GM19035 (cell line): ENCODE measurements around the gene CCDC33.

ENCODE experiments used
- ATAC-seq: cut with Tn5 transposase; IDR thresholded peaks from one replicate; pipeline ENCODE4 v1.9.1; 2021; ENCODE audit not compliant: unreplicated experiment

The CCDC33 gene

GRCh38 chr15:74278207-74278606, 42.1 kb downstream of the CCDC33 start:
- ATAC-seq = no peak

GRCh38 chr15:74281147-74282133, 45.3 kb downstream of the CCDC33 start:
- ATAC-seq = no peak

GRCh38 chr15:74283368-74283767, 47.2 kb downstream of the CCDC33 start:
- no peak for ATAC-seq

GRCh38 chr15:74289671-74290070, 53.5 kb downstream of the CCDC33 start:
- ATAC-seq = no peak

GRCh38 chr15:74290645-74291044, 54.5 kb downstream of the CCDC33 start:
- ATAC-seq = no peak

GRCh38 chr15:74291101-74292071, 55.3 kb downstream of the CCDC33 start:
- ATAC-seq = no peak

GRCh38 chr15:74293021-74293810, 57.1 kb downstream of the CCDC33 start:
- no peak for ATAC-seq

GRCh38 chr15:74294010-74294409, 57.9 kb downstream of the CCDC33 start:
- no peak for ATAC-seq

GRCh38 chr15:74295800-74296199, 59.7 kb downstream of the CCDC33 start:
- ATAC-seq = no peak

GRCh38 chr15:74297887-74298286, 61.8 kb downstream of the CCDC33 start:
- ATAC-seq = no peak

GRCh38 chr15:74300057-74300795, 64.1 kb downstream of the CCDC33 start:
- ATAC-seq = no peak

GRCh38 chr15:74301583-74302361, 65.6 kb downstream of the CCDC33 start:
- ATAC-seq = no peak

GRCh38 chr15:74302821-74303359, 66.8 kb downstream of the CCDC33 start:
- no peak for ATAC-seq

- no peak for ATAC-seq
These were observed 67.7 kb downstream of the CCDC33 start for GRCh38 chr15:74303741-74304309.

- ATAC-seq = no peak
These were observed 68.3 kb downstream of the CCDC33 start for GRCh38 chr15:74304431-74304830.

- no peak for ATAC-seq
These were observed 69.6 kb downstream of the CCDC33 start for GRCh38 chr15:74305687-74306086.

- ATAC-seq = no peak
These were observed 70.7 kb downstream of the CCDC33 start for GRCh38 chr15:74306781-74307217.
